Esophagus mucosa (tissue), 1 donor: ENCODE data around the gene TBC1D2B. TPM values are rescaled to one million over a fixed set of nuclear protein-coding genes. Genes with fewer than 3 reads are reported as not detected.
"Not testable (repeated sequence)": the region's sequence is repeated elsewhere in the genome, so short reads cannot be mapped to it uniquely, and the experiment has no call there.

Experiments used
- ATAC-seq: fragments of 200-7000 bp; cut with Tn5 transposase; one replicate; pipeline ENCODE4 v1.9.1; 2020
- total RNA-seq: library from RNA; stranded (reverse); gene quantifications from one replicate; pipeline ENCODE4 v1.2.4, GENCODE V29; 2023
- donor health status: DM: yes; HTN: yes; CAD: no.

The TBC1D2B gene
- total RNA-seq, 1 donor from 2014 or later, result 18.6 TPM

DNA sequence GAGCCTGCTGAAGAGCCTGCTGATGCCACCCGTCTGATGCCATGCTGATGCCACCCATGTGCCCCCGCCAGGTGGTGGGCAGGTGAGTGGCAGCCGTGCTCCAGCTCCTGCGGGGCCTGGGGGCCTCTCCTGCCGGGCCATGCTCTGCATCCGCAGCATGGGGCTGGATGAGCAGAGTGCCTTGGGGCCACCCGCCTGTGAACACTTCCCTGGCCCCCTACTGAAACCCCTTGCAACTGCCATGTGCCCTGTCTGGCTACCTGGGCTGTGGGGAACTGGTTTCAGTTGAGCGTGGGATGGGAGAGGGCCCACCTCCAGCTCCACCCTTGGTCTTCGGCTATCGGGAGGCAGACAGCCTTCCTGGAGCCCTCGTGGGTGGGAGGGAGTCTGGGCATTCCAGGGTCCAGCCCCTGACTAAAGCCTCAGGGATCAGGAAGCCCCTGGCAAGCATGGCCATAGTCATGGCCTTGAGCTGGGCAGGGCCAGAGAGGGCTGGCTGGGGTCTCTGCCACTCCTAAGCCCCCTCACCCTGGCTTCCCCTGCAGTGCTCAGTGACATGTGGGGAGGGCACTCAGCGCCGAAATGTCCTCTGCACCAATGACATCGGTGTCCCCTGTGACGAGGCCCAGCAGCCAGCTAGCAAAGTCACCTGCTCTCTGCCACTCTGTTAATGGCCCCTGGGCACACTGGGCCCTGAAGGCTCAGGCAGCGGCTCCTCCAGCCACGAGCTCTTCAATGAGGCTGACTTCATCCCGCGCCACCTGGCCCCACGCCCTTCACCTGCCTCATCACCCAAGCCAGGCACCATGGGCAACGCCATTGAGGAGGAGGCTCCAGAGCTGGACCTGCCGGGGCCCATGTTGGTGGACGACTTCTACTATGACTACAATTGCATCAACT lies 92.2 kb downstream of the TBC1D2B start:
- no peak for ATAC-seq

DNA sequence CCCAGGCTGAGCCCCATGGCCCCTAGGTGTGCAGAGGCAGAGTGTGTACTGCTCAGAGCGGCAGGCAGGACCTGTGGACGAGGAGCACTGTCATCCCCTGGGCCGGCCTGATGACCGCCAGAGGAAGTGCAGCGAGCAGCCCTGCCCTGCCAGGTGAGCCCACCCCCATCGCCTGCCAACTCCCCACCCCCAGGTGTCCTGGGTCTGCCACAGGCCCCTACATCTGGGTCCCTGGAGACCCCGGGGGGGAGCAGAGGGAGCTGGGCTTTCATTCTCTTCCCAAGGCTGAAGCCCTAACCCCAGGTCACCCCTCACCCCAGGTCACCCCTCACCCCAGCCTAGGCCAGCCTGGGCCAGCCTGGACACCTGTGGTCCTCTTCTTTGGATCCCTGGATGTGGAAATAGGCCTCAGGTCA lies 93.1 kb downstream of the TBC1D2B start:
- no peak for ATAC-seq

DNA sequence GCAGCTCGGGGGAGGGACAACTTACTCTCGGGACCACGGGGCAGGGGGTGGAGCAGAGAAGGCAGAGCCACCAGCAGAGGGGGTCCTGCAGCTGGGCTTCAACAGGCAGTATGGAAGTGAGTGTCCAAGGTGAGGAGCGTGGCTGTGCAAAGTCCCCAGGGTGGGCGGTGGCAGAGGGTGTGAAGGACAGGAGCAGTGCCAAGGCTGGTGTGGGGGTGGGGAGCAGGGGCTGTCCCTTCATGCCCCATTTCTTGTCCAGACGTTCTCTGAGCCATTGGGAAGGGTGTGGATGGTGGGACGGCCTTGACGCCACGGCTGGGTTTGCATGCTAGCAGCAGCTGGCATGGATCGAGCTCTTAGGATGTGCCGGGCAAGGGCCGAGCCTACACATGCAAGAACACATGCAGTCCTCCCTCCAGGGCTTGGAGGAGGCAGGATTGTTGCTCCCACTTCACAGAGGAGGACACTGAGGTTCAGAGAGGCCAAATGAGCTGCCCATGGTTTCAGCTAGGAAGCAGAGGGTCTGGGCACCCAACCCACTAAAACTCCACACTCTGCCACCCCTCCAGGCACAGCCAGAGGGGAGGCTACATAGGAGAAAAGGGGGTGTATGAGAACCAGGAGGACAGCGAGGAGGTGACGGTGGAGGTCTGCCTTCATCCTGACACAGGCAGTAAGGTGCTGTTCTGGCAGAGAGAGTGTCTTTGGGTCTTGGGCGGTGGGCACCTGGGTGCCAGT lies 93.6 kb downstream of the TBC1D2B start:
- peak; percentile 30 for ATAC-seq

DNA sequence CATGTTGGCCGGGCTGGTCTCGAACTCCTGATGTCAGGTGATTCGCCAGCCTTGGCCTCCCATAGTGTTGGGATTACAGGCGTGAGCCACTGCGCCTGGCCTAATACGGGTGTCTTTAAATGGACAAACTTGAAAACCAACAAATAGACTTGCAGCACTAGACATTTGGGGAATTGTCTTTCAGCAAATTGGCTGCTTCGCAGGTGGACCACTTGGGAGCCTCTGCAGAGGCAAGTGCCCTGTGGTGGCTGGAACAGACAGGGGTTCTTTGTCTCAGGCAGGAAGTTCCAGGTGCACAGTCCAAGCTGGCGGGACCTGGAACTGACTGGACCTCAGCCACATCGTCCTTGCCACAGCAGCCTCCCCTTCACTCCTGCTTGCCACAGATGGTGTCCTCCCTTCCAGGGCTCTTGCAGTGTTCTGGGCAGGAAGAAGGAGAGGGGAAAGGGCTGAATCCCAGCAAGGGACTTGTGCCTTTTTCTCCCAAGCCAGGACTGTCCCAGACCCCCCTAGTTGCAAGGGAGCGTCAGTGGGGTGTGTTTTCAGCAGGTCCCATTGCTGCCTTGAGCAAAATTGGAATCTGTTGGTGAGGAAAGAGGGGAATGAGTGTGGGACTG lies 94.3 kb downstream of the TBC1D2B start:
- no peak for ATAC-seq

DNA sequence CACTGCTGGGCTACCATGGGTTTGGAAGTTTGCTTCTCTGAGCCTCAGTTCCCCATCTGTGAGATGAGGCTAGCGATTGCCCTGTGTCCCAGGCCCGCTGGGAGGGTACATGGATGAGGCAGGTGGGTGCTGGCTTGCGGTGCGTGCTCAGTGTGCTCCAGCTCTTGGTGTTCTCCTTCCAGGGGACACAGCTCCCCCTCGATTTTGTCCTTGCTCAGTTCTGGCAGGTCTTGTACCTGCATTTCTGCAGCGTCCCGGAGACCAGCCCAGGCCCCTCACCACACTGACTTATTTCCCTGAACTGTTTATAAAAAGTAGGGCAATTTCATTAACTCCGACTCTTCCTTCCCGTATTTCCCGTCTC lies 95.4 kb downstream of the TBC1D2B start:
- ATAC-seq, result no peak

DNA sequence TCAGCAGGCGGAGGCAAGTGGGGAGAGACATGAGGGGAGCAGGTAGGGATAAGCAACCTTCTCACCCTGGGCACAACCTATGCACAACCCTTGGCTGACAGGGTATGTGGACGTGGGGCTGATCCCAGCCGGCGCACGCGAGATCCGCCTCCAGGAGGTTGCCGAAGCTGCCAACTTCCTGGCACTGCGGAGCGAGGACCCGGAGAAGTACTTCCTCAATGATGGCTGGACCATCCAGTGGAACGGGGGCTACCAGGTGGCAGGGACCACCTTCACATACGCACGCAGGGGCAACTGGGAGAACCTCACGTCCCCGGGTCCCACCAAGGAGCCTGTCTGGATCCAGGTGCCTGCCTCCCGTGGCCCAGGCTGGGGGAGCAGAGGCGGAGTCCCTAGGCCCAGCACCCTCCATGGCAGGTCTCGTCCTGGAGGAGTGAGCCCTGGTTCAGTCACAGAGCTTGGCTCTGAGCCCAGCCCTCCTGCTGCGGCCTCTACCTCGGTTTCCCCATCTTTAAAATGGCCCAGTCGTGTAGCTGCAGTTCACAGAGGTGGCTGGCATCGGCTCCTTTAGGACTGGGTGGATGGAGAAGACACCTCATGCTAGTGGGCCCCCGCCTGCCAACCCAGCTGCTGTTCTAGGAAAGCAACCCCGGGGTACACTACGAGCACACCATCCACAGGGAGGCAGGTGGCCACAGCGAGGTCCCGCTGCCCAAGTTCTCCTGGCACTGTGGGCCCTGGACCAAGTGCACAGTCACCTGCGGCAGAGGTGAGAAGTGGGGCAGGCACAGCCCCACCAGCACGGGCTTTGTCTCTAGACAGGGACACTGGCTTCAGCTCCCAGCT lies 96.0 kb downstream of the TBC1D2B start:
- no peak for ATAC-seq

DNA sequence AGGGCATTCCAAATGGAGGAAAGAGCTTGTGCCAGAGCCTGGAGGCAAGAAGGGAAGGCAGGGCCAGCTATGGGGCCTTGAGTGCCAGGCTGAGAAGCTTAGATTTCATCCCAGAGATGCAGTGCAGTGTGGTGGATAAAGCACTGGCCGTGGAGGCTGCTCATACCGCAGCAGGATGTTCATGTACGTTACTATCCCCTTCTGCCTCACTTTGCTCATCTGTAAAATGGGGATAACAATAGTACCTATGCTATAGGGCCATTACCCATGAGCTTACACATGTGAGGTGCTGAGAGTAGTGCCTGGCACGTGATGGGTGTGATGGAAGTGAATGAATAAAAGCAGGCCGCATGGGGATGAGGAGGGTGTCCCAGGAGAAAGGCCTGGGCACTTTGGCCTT lies 96.8 kb downstream of the TBC1D2B start:
- not testable (repeated sequence) for ATAC-seq

DNA sequence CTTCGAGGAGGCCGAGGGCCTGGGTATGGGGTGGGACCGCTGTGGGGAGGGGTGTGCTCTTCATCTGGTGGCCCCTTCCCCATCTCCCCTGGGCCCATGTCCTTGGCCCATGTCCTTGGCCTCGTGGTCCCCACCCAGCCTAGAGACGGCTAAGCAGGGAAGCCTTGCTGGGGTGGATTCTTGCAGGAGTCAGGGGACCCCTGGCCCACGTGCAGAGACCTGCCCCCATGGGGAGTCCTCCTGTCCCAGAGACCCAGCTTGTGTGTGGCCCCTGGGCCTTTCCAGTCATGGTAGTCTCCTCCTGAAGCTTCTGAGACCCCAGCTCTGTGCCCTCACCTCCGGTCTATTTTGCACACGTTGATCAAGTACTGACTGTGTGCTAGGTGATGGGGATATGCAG lies 97.4 kb downstream of the TBC1D2B start:
- no peak for ATAC-seq

DNA sequence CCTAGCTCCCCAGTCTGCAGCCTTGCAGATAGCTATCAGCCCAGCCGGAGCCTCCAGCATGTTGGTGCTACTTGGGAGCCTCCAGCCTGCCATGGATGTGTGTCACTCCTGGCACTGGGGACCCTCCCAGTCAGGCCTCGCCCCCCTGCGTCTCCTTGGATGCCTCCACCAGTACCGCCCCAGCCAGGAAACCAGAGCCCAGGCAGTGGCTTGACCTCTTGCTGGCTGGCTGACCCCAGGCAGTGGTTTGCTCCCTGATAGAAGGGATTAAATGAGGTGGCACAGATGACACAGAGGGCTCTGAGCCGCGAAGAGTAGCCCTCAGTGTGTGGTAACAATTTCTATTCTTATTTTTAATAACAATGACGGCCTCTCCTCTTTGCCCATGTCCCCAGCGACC lies 98.4 kb downstream of the TBC1D2B start:
- not testable (repeated sequence) for ATAC-seq

DNA sequence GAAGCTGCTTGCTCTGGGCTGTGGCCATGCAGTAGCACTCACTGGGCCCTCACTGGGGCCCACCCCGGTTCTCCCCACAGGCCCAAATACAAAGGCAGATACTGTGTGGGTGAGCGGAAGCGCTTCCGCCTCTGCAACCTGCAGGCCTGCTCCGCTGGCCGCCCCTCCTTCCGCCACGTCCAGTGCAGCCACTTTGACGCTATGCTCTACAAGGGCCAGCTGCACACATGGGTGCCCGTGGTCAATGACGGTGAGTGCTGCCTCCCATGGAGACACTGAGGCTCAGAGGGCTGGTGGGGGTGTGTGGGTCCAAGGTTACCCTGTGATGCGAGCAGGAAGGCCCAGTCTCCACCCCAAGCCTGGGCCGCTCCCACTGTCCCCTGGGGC lies 98.8 kb downstream of the TBC1D2B start:
- not testable (repeated sequence) for ATAC-seq

DNA sequence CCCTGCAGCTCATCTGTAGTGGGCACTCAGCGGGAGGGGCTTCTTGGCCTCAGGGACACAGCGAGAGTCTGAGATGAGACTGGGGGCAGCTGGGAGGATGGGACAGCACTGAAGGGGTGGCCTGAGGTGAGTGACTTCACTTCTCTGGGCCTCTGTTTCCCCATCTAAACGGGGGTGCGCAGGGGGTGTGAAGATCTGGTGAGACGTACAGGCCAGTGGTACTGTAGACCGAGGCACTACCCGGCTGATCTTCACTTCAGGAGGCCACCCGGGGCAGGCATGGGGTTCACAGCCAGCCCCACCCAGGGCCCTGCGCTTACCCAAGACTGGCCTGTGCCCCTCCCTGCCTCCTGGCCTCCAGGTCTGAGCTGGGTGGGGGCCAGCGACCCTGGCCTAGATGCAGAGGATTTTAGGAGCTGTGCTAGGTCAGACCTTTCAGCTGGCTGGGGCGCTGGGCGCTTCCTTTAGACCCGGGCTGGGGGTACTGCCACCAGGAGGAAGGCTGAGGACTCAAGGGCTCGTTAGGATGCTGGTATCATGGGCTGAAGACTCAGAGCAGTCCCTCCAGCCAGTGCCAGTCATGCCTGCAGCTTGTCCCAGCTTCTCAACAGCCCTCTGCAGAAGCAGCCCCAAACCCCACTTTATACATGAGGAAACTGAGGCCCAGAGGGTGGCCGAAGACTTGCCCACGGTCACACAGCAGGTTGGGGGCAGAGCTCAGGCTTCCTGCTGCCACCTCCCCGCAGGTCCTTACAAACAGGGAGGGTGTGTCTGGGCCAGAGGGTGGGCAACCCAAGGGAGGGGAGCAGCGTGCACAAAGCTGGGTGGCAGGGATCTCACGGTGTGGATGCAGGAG lies 99.4 kb downstream of the TBC1D2B start:
- not testable (repeated sequence) for ATAC-seq

DNA sequence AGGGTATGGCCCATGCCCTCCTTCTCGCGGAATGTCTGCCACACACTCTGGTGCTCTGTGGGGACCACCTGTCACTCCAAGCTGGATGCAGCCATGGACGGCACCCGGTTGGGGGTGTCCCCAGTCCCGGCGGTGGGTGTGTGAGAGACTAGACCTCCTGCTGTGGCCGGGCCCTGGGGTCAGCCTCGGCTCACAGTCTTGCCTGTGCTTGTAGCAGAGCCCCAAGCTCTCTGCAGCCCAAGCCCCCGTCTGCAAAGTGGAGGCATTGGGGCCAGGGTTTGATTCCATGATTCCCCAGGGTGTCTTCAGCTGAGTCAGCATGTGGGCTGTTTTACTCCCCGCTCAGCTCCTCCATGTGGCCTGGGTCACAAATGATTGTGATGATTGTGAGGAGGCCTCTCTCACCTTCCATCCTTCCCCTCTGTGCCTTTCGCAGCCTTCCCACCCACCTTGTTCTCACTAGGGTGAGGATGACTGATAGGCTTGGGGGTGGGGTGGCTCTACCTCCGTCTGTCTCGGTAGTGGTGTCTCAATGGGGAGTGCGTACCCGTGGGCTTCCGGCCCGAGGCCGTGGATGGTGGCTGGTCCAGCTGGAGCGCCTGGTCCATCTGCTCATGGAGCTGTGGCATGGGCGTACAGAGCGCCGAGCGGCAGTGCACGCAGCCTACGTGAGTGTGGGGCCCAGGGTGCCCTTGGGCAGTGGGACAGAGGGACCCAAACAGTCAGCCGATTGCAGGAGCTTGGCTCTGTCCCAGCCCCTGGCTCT lies 100.6 kb downstream of the TBC1D2B start:
- ATAC-seq, result not testable (repeated sequence)

DNA sequence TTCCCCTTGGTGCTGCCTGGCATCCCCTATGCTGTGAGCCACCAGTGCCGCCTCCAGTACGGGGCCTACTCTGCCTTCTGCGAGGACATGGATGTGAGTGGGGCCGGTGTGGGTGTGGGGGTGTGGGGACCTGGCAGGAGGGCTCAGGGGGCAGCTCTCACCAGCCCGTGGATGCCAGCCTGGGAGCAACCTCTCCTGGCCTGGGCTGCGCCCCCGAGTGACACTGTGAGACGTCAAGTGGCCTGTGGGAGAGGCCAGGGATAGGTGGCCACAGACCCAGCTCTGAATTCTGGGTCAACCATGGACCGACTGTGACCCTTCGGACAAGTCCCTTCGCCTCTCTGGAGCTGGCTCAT lies 101.4 kb downstream of the TBC1D2B start:
- ATAC-seq, result not testable (repeated sequence)

DNA sequence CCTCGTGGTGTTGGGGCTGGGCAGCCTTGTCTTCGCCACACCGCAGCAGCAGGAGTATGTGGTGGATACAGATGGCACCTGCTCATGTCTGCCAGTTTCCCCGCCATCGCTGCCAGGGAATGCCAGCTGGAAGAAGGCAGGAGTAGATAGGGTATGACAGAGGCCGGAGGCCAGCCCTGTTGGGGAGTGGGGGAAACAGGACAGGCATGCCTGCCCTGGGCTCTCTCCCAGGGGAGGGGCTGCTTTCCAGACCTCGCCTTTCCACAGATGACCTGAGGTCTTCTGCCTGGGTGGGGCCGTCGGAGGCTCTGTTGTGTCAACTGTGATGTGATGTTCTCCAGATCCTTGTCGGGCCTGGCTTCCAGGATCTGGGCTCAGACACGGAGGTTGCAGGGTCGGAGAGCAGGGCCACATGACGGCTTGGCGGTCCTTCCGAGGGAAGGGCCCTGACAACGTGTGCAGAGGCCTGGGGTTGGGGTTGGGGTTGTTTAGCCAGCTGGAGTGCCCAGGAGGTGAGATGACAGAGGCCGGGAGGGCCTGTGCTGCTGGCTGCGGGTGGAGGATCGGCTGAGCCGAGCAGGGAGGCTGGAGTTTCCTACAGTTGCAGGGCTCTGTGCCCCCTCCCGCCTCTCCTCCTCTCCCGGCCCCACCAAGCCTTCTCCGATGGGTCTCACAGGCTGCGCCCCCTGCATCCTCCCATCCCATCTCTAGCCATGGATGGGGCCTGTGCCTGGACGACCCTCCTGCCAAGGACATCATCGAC lies 102.0 kb downstream of the TBC1D2B start:
- no peak for ATAC-seq

DNA sequence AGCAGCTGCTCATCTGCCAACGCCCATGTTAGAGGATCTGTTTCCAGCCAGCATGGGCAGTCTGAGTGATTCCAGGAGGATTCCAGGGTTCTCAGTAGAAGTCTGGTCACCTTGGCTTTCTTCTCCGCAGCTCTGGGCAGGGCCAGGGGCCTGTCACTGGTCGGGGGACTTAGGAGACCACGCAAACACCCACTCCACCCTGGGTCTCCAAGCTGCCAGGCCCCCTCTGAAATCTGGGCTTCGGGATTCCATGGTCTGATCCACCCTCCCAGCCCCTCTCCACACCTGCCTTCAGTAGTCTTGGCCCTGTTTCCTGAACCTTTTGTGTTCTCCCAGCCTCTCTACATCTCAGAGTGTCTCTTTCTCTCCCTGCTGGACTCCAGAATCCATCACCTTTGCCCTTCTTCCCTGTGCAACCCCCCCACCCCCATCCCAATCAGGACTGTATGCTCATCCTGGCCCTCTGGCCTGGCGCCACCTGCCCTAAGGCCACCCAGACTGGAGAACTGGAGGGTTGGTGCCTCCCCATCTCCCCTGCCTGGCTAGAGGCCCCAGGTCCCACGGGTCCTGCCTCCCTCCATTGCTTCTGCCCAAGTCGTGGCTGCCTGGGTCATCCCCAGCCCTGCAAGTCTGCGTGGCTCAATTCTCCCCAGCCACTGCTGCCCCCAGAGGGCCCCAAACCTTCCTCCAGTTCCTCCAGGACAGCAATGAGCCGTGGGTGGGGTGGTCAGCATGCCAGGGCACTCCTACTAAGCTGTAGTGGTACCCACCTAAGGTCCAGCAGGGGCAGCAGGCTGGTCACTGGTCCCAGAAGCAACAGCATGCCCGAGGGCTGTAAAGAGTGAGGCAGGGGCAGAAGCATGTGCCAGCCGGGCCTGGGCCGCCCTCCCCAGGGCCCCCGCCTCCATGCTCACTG lies 102.8 kb downstream of the TBC1D2B start:
- no peak for ATAC-seq

DNA sequence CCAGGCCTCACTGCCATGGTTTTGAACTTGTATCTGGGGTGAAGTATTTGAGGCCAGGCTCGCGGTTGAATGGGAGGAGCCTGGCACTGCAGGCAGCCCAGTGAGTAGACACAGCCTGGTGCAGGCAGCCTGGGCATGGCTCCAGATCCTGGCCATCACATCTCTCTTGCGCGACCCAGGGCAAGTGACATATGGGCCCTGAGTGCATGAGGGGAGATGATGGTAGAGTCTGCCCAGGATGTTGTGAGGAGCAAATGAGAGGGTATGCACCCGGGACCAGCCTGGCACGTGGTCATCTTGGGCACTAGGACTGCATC lies 103.5 kb downstream of the TBC1D2B start:
- ATAC-seq, result peak; percentile 62

DNA sequence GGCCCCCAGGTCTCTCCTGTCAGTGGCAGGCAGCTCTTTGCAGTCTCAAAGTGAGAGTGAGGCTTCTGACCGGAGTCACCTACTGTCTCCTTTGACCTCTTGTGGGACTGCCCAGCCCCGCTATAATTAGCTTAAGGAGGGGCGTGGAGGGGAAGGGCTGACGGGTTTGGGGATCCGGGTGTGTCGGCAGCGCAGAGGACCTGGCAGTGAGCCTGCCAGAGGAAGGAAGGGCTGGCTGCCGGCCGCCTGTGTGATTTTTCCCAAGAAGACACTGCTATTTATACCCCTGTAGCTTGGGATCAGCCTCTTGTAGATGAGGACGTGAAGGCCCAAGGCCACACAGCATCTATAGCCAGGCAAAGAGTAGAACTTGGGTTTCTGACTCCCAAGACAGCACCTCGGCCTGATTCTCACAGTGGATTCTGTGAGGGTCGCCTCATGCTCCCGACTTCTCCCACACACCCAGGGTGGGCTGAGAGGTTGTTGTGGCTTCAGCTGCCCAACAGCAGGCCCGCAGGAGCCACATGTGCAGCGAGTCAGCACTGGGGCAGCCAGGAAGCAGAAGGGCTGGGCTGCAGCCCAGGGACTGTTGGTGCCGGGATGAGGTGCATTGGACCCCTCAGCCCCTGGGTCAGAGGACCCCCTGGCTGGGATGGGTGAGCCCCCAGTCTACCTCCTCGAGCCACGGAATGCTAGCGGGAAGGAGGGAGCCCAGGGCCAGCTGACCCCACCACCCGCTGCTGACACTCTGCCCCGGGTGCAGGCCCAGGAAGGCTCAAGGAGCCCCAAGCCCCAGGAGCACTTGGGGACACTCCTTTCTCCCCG lies 104.0 kb downstream of the TBC1D2B start:
- ATAC-seq, result peak; percentile 51

DNA sequence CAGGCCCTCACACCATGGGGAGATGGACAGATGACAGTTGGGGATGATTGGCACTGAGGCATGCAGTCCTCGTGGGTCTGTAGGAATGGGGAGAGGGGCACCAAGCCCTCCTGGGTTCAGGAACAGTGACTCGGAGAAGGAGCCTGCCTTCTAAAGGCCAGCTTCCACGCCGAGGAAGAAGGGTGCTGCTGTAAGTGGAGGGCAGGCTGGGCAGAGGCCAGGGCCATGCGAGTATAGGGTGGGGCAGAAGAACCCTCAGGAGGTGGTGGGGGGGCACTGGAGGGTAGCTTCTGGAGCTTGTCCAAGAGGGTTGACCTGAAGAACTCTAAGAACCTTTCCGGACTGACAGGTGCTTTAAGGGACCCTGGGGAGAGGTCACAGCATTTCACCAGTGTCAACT lies 104.8 kb downstream of the TBC1D2B start:
- not testable (repeated sequence) for ATAC-seq
